ENCODE results near the gene CALCR. TPM values are rescaled to one million over a fixed set of nuclear protein-coding genes. Genes with fewer than 3 reads are reported as not detected.

Gene CALCR
- total RNA-seq, 5 donors from 2014 or later (not counting 1 experiment from before 2014, with no cell fraction given) = not detected

- ChIA-PET CTCF (no interaction called here), POLR2A (no interaction called here)
- no peaks in the 10 kb centered on the region for H3K9me3 ChIP-seq
Observed at GRCh38 chr7:93562936-93563335, 11.6 kb downstream of the CALCR start.

GRCh38 chr7:93562106-93562505, 12.4 kb downstream of the CALCR start:
- DNase-seq (no peak), ATAC-seq (replicated peaks in 1 of 4) (no peak)
- no peaks in the 10 kb centered on the region for H3K9me3 Mint-ChIP-seq
- H3K4me1 Mint-ChIP-seq = peaks cover 0 to 2% (median 0%) of the 10 kb centered on the region in 3 donors
- Histone ChIP-seq H3K4me1 (ENCODE audit: control insufficient read depth in 1 of 2, extremely low read depth in 1 of 2, insufficient read depth in 2 of 2, low read length in 2 of 2) (no peaks in the 10 kb centered on the region), H3K27me3 (replicated peaks in 1 of 2; ENCODE audit: control insufficient read depth in 2 of 2, extremely low read depth in 1 of 2, insufficient read depth in 2 of 2, low read length in 1 of 2) (no peaks in the 10 kb centered on the region), H3K36me3 (ENCODE audit: control insufficient read depth in 2 of 2, extremely low read depth in 1 of 2, insufficient read depth in 1 of 2, low read length in 1 of 2) (no peaks in the 10 kb centered on the region), H3K4me3 (ENCODE audit: control insufficient read depth in 1 of 2, extremely low read depth in 1 of 2, low read length in 1 of 2) (no peak overlapping the region), H3K27ac (ENCODE audit: low read length) (no peak overlapping the region), H3K9me3 (no peaks in the 10 kb centered on the region)
- WGBS (ENCODE audit: insufficient coverage) = no CpG with 5 or more reads among the region's 2 CpGs
- no peak overlapping the region for H3K4me3 Mint-ChIP-seq
- POLR2A ChIA-PET = no interaction called here
- no peak overlapping the region for H3K27ac Mint-ChIP-seq
- H3K36me3 Mint-ChIP-seq = no peaks in the 10 kb centered on the region
- H3K27me3 Mint-ChIP-seq = no peaks in the 10 kb centered on the region
- CTCF ChIA-PET = no interaction called here

More at GRCh38 chr7:93562936-93563335, 11.6 kb downstream of the CALCR start:
- H3K27ac Mint-ChIP-seq = no peak overlapping the region
- WGBS (ENCODE audit: insufficient coverage) = 100% methylated on average over 1 of the region's 2 CpGs
- DNase-seq = no peak
- no peak overlapping the region for H3K4me3 ChIP-seq (ENCODE audit: control insufficient read depth in 1 of 2, extremely low read depth in 1 of 2, low read length in 1 of 2)
- H3K36me3 Mint-ChIP-seq = no peaks in the 10 kb centered on the region
- peaks cover 0 to 2% (median 0%) of the 10 kb centered on the region in 3 donors for H3K4me1 Mint-ChIP-seq
- H3K4me3 Mint-ChIP-seq = no peak overlapping the region
- H3K9me3 Mint-ChIP-seq = no peaks in the 10 kb centered on the region
- H3K36me3 ChIP-seq (ENCODE audit: control insufficient read depth in 2 of 2, extremely low read depth in 1 of 2, insufficient read depth in 1 of 2, low read length in 1 of 2) = no peaks in the 10 kb centered on the region
- ATAC-seq (replicated peaks in 1 of 4) = no peak
- H3K27me3 ChIP-seq (replicated peaks in 1 of 2; ENCODE audit: control insufficient read depth in 2 of 2, extremely low read depth in 1 of 2, insufficient read depth in 2 of 2, low read length in 1 of 2) = no peaks in the 10 kb centered on the region
- H3K27me3 Mint-ChIP-seq = no peaks in the 10 kb centered on the region
- H3K4me1 ChIP-seq (ENCODE audit: control insufficient read depth in 1 of 2, extremely low read depth in 1 of 2, insufficient read depth in 2 of 2, low read length in 2 of 2) = no peaks in the 10 kb centered on the region
- no peak overlapping the region for H3K27ac ChIP-seq (ENCODE audit: low read length)

GRCh38 chr7:93559639-93560491, 14.7 kb downstream of the CALCR start:
- peaks cover 1 to 2% of the 10 kb centered on the region in 2 donors for H3K27me3 Mint-ChIP-seq
- Histone ChIP-seq H3K4me3 (ENCODE audit: control insufficient read depth in 1 of 2, extremely low read depth in 1 of 2, low read length in 1 of 2) (no peak overlapping the region), H3K36me3 (ENCODE audit: control insufficient read depth in 2 of 2, extremely low read depth in 1 of 2, insufficient read depth in 1 of 2, low read length in 1 of 2) (no peaks in the 10 kb centered on the region), H3K27me3 (replicated peaks in 1 of 2; ENCODE audit: control insufficient read depth in 2 of 2, extremely low read depth in 1 of 2, insufficient read depth in 2 of 2, low read length in 1 of 2) (no peaks in the 10 kb centered on the region), H3K4me1 (ENCODE audit: control insufficient read depth in 1 of 2, extremely low read depth in 1 of 2, insufficient read depth in 2 of 2, low read length in 2 of 2) (no peaks in the 10 kb centered on the region), H3K9me3 (no peaks in the 10 kb centered on the region), H3K27ac (ENCODE audit: low read length) (no peak overlapping the region)
- no peaks in the 10 kb centered on the region for H3K36me3 Mint-ChIP-seq
- no CpG with 5 or more reads among the region's 3 CpGs for WGBS (ENCODE audit: insufficient coverage)
- H3K27ac Mint-ChIP-seq = peak overlapping the region in 1 of 2 donors; percentile 0
- H3K4me1 Mint-ChIP-seq = peaks cover 0 to 2% (median 0%) of the 10 kb centered on the region in 3 donors
- DNase-seq = no peak
- POLR2A ChIA-PET = no interaction called here
- ATAC-seq (replicated peaks in 1 of 4) = no peak
- CTCF ChIA-PET = no interaction called here
- H3K9me3 Mint-ChIP-seq = no peaks in the 10 kb centered on the region
- H3K4me3 Mint-ChIP-seq = no peak overlapping the region

- no peak overlapping the region for H3K27ac Mint-ChIP-seq
Observed at GRCh38 chr7:93558705-93559614, 15.6 kb downstream of the CALCR start.

GRCh38 chr7:93551931-93552330, 22.6 kb downstream of the CALCR start:
- H3K4me1 ChIP-seq (ENCODE audit: control insufficient read depth in 1 of 2, extremely low read depth in 1 of 2, insufficient read depth in 2 of 2, low read length in 2 of 2) = no peaks in the 10 kb centered on the region
- no CpG with 5 or more reads among the region's 2 CpGs for WGBS (ENCODE audit: insufficient coverage)
- DNase-seq (no peak), ATAC-seq (replicated peaks in 1 of 4) (no peak)
- no peaks in the 10 kb centered on the region for H3K9me3 ChIP-seq
- no peaks in the 10 kb centered on the region for H3K4me1 Mint-ChIP-seq
- no peak overlapping the region for H3K4me3 ChIP-seq (ENCODE audit: control insufficient read depth in 1 of 2, extremely low read depth in 1 of 2, low read length in 1 of 2)
- peaks cover 3 to 4% of the 10 kb centered on the region in 2 donors for H3K27me3 Mint-ChIP-seq
- no peak overlapping the region for H3K27ac ChIP-seq (ENCODE audit: low read length)
- no peak overlapping the region for H3K4me3 Mint-ChIP-seq
- no peak overlapping the region for H3K27ac Mint-ChIP-seq
- no peaks in the 10 kb centered on the region for H3K36me3 ChIP-seq (ENCODE audit: control insufficient read depth in 2 of 2, extremely low read depth in 1 of 2, insufficient read depth in 1 of 2, low read length in 1 of 2)
- POLR2A ChIA-PET = no interaction called here
- H3K36me3 Mint-ChIP-seq = no peaks in the 10 kb centered on the region
- CTCF ChIA-PET = no interaction called here
- no peaks in the 10 kb centered on the region for H3K9me3 Mint-ChIP-seq
- no peaks in the 10 kb centered on the region for H3K27me3 ChIP-seq (replicated peaks in 1 of 2; ENCODE audit: control insufficient read depth in 2 of 2, extremely low read depth in 1 of 2, insufficient read depth in 2 of 2, low read length in 1 of 2)

More at GRCh38 chr7:93558705-93559614, 15.6 kb downstream of the CALCR start:
- DNase-seq = no peak
- Mint-ChIP-seq H3K27me3 (peaks cover 1 to 3% of the 10 kb centered on the region in 2 donors), H3K4me3 (no peak overlapping the region), H3K36me3 (no peaks in the 10 kb centered on the region), H3K9me3 (no peaks in the 10 kb centered on the region), H3K4me1 (peaks cover 0 to 2% (median 0%) of the 10 kb centered on the region in 3 donors)
- Histone ChIP-seq H3K4me1 (ENCODE audit: control insufficient read depth in 1 of 2, extremely low read depth in 1 of 2, insufficient read depth in 2 of 2, low read length in 2 of 2) (no peaks in the 10 kb centered on the region), H3K27ac (ENCODE audit: low read length) (no peak overlapping the region), H3K4me3 (ENCODE audit: control insufficient read depth in 1 of 2, extremely low read depth in 1 of 2, low read length in 1 of 2) (no peak overlapping the region), H3K27me3 (replicated peaks in 1 of 2; ENCODE audit: control insufficient read depth in 2 of 2, extremely low read depth in 1 of 2, insufficient read depth in 2 of 2, low read length in 1 of 2) (no peaks in the 10 kb centered on the region), H3K9me3 (no peaks in the 10 kb centered on the region), H3K36me3 (ENCODE audit: control insufficient read depth in 2 of 2, extremely low read depth in 1 of 2, insufficient read depth in 1 of 2, low read length in 1 of 2) (no peaks in the 10 kb centered on the region)
- WGBS (ENCODE audit: insufficient coverage) = no CpG with 5 or more reads among the region's 3 CpGs
- no peak for ATAC-seq (replicated peaks in 1 of 4)
- CTCF ChIA-PET = no interaction called here
- POLR2A ChIA-PET = no interaction called here

- Mint-ChIP-seq H3K36me3 (no peaks in the 10 kb centered on the region), H3K27me3 (peaks cover 3 to 4% of the 10 kb centered on the region in 2 donors), H3K9me3 (no peaks in the 10 kb centered on the region), H3K27ac (no peak overlapping the region), H3K4me3 (no peak overlapping the region), H3K4me1 (no peaks in the 10 kb centered on the region)
- Histone ChIP-seq H3K36me3 (ENCODE audit: control insufficient read depth in 2 of 2, extremely low read depth in 1 of 2, insufficient read depth in 1 of 2, low read length in 1 of 2) (no peaks in the 10 kb centered on the region), H3K27ac (ENCODE audit: low read length) (no peak overlapping the region), H3K9me3 (no peaks in the 10 kb centered on the region), H3K4me3 (ENCODE audit: control insufficient read depth in 1 of 2, extremely low read depth in 1 of 2, low read length in 1 of 2) (no peak overlapping the region), H3K4me1 (ENCODE audit: control insufficient read depth in 1 of 2, extremely low read depth in 1 of 2, insufficient read depth in 2 of 2, low read length in 2 of 2) (no peaks in the 10 kb centered on the region), H3K27me3 (replicated peaks in 1 of 2; ENCODE audit: control insufficient read depth in 2 of 2, extremely low read depth in 1 of 2, insufficient read depth in 2 of 2, low read length in 1 of 2) (no peaks in the 10 kb centered on the region)
- WGBS (ENCODE audit: insufficient coverage) = 9% methylated on average over 3 of the region's 6 CpGs
- ChIA-PET CTCF (interaction anchor here in 1 of 2 donors (0.7 kb wide), 1 partner anchor 1351 kb away, joined by 3 read pairs; no protein-coding TSS in a partner anchor), POLR2A (interaction anchor here in 1 of 2 donors (0.6 kb wide), 1 partner anchor 36 kb away, joined by 3 read pairs; no protein-coding TSS in a partner anchor)
- peak in 1 of 35 experiments; percentile 18 for DNase-seq
- ATAC-seq (replicated peaks in 1 of 4) = no peak
Observed at GRCh38 chr7:93551063-93551895, 23.2 kb downstream of the CALCR start.
